ENCODE measurements around the gene SGCG.

Gene SGCG

DNA sequence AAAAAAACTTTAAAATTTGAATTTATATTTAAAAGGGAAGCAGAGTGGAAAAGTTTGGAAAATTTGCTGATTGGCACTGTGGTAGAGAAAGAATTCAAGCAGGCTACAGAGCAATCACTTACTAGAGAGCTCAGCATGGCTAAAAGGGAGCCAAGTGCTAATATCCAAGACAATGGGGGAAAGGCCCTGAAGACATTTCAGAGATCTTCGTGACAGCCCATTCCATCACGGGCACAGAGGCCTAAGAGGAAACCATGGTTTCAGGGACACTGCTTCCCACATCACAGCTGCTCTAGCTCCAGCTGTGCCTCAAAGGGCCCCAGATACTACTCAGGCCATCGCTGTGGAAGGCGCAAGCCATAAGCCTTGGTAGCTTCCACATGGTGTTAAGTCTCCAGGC is 73.7 kb downstream of the SGCG start:
- H3K27ac ChIP-seq, result no peak overlapping the region
- no peak overlapping the region for H3K9ac ChIP-seq (ENCODE audit: insufficient read length)
- DNase-seq (ENCODE audit: low read depth, low spot score), result no peak
- no peaks in the 10 kb centered on the region for H3K36me3 ChIP-seq (ENCODE audit: insufficient read depth, low read length)
- no peak overlapping the region for H3K4me3 ChIP-seq
- TF ChIP-seq EZH2 (IDR thresholded peaks at IDR 0.05) (no peak), FOXP2 (optimal IDR thresholded peaks at IDR 0.05; ENCODE audit: control extremely low read depth, extremely low read length, insufficient read depth) (no peak), POLR2AphosphoS5 (IDR thresholded peaks at IDR 0.05; ENCODE audit: borderline replicate concordance, low read depth, low read length) (no peak)
- H3K9me3 ChIP-seq (ENCODE audit: low read depth, low read length), result no peaks in the 10 kb centered on the region

DNA sequence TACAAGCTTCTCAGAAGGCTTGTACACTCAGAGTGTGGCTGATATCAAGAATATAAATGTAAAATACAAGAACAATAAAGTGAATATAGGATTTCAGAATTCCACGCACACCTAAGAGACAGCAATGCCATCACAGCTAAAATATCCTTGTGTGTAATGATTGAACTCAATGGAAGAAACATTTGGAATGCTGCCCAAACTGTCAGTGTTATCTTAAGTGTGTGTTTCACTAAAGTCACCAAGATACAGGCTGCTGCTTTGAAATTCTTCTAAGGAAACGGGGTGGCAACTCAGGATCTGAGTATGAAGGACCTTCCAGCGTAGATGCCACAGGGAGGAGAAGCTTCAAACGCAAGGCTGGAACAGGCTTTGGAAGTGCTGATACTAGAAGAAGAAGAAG is 86.8 kb downstream of the SGCG start:
- Histone ChIP-seq H3K9me3 (ENCODE audit: low read depth, low read length) (no peaks in the 10 kb centered on the region), H3K27ac (no peak overlapping the region), H3K4me3 (no peak overlapping the region), H3K9ac (ENCODE audit: insufficient read length) (no peak overlapping the region), H3K36me3 (ENCODE audit: insufficient read depth, low read length) (no peaks in the 10 kb centered on the region)
- DNase-seq (ENCODE audit: low read depth, low spot score), result no peak
- TF ChIP-seq FOXP2 (optimal IDR thresholded peaks at IDR 0.05; ENCODE audit: control extremely low read depth, extremely low read length, insufficient read depth) (no peak), EZH2 (IDR thresholded peaks at IDR 0.05) (no peak), POLR2AphosphoS5 (IDR thresholded peaks at IDR 0.05; ENCODE audit: borderline replicate concordance, low read depth, low read length) (no peak)

GRCh38 chr13:23268441-23268840 is 87.7 kb downstream of the SGCG start:
- Histone ChIP-seq H3K27ac (no peak overlapping the region), H3K36me3 (ENCODE audit: insufficient read depth, low read length) (no peaks in the 10 kb centered on the region), H3K9me3 (ENCODE audit: low read depth, low read length) (no peaks in the 10 kb centered on the region), H3K9ac (ENCODE audit: insufficient read length) (no peak overlapping the region), H3K4me3 (no peak overlapping the region)
- no peak for DNase-seq (ENCODE audit: low read depth, low spot score)
- no peak for TF ChIP-seq FOXP2 (optimal IDR thresholded peaks at IDR 0.05; ENCODE audit: control extremely low read depth, extremely low read length, insufficient read depth)
- TF ChIP-seq EZH2 (IDR thresholded peaks at IDR 0.05), result no peak
- no peak for TF ChIP-seq POLR2AphosphoS5 (IDR thresholded peaks at IDR 0.05; ENCODE audit: borderline replicate concordance, low read depth, low read length)

DNA sequence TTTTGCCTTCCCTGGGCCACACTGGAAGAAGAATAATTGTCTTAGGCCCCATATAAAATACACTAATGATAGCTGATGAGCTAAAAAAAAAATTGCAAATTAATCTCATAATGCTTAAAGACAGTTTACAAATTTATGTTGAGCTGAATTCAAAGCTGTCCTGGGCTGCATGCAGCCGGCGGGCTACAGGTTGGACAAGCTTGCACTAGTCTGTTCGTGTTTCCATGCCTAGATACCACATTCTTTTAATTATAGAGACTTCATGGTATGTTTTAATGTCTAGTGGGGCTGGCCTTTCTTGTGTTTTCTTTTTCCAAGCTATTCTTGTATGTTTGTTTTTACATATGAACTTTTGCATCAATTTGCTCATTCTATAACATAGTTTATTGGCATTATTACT is 90.6 kb downstream of the SGCG start:
- Histone ChIP-seq H3K36me3 (ENCODE audit: insufficient read depth, low read length) (no peaks in the 10 kb centered on the region), H3K9ac (ENCODE audit: insufficient read length) (no peak overlapping the region), H3K4me3 (no peak overlapping the region), H3K27ac (no peak overlapping the region), H3K9me3 (ENCODE audit: low read depth, low read length) (no peaks in the 10 kb centered on the region)
- no peak for TF ChIP-seq FOXP2 (optimal IDR thresholded peaks at IDR 0.05; ENCODE audit: control extremely low read depth, extremely low read length, insufficient read depth)
- TF ChIP-seq EZH2 (IDR thresholded peaks at IDR 0.05), result no peak
- no peak for TF ChIP-seq POLR2AphosphoS5 (IDR thresholded peaks at IDR 0.05; ENCODE audit: borderline replicate concordance, low read depth, low read length)
- DNase-seq (ENCODE audit: low read depth, low spot score), result no peak

- no peak overlapping the region for H3K9ac ChIP-seq (ENCODE audit: insufficient read length)
- no peaks in the 10 kb centered on the region for H3K9me3 ChIP-seq (ENCODE audit: low read depth, low read length)
- TF ChIP-seq EZH2 (IDR thresholded peaks at IDR 0.05) (no peak), POLR2AphosphoS5 (IDR thresholded peaks at IDR 0.05; ENCODE audit: borderline replicate concordance, low read depth, low read length) (no peak), FOXP2 (optimal IDR thresholded peaks at IDR 0.05; ENCODE audit: control extremely low read depth, extremely low read length, insufficient read depth) (no peak)
- DNase-seq (ENCODE audit: low read depth, low spot score), result no peak
- no peaks in the 10 kb centered on the region for H3K36me3 ChIP-seq (ENCODE audit: insufficient read depth, low read length)
- no peak overlapping the region for H3K27ac ChIP-seq
- H3K4me3 ChIP-seq, result no peak overlapping the region
These were observed 92.7 kb downstream of the SGCG start for GRCh38 chr13:23273498-23273897.

DNA sequence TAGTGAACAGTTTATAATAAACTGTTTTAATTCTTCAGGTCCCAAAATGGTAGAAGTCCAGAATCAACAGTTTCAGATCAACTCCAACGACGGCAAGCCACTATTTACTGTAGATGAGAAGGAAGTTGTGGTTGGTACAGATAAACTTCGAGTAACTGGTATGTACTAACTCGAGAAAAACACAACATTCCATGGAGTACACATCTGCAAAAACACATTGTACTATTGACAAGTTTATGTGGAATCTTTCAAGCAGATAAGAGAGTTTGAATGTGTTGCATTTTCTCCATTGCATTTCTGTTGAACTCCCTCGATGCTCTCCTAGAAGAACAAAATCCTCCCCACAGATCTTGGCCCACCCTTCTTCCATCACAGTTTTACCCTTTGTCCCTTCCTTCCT is 98.5 kb downstream of the SGCG start:
- DNase-seq (ENCODE audit: low read depth, low spot score), result no peak
- Histone ChIP-seq H3K9me3 (ENCODE audit: low read depth, low read length) (no peaks in the 10 kb centered on the region), H3K4me3 (no peak overlapping the region), H3K36me3 (ENCODE audit: insufficient read depth, low read length) (no peaks in the 10 kb centered on the region), H3K9ac (ENCODE audit: insufficient read length) (no peak overlapping the region), H3K27ac (no peak overlapping the region)
- TF ChIP-seq POLR2AphosphoS5 (IDR thresholded peaks at IDR 0.05; ENCODE audit: borderline replicate concordance, low read depth, low read length) (no peak), FOXP2 (optimal IDR thresholded peaks at IDR 0.05; ENCODE audit: control extremely low read depth, extremely low read length, insufficient read depth) (no peak), EZH2 (IDR thresholded peaks at IDR 0.05) (no peak)

DNA sequence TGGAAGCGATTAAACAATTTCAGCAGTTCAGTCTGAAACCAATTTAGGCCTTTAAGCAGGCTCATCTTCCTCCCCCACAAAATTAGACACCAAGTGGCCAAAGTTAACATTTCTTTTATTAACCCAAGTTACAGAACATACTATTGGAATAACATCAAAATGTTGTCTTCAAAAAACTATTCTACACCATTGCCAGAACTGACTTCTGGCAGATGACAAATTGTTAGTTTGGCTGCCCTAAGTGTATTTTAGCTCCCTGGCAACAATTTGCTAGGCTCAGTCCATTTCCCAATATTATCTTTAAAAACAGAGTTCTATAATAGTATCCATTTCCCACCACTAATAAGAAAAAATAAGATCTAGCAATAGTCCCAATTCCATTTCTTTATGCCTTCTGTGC is 107.8 kb downstream of the SGCG start:
- Histone ChIP-seq H3K9me3 (ENCODE audit: low read depth, low read length) (no peaks in the 10 kb centered on the region), H3K27ac (no peak overlapping the region), H3K36me3 (ENCODE audit: insufficient read depth, low read length) (no peaks in the 10 kb centered on the region), H3K4me3 (no peak overlapping the region), H3K9ac (ENCODE audit: insufficient read length) (no peak overlapping the region)
- no peak for TF ChIP-seq EZH2 (IDR thresholded peaks at IDR 0.05)
- TF ChIP-seq FOXP2 (optimal IDR thresholded peaks at IDR 0.05; ENCODE audit: control extremely low read depth, extremely low read length, insufficient read depth), result no peak
- no peak for TF ChIP-seq POLR2AphosphoS5 (IDR thresholded peaks at IDR 0.05; ENCODE audit: borderline replicate concordance, low read depth, low read length)
- DNase-seq (ENCODE audit: low read depth, low spot score), result no peak

GRCh38 chr13:23288995-23289394 is 108.2 kb downstream of the SGCG start:
- Histone ChIP-seq H3K9ac (ENCODE audit: insufficient read length) (no peak overlapping the region), H3K9me3 (ENCODE audit: low read depth, low read length) (no peaks in the 10 kb centered on the region), H3K4me3 (no peak overlapping the region), H3K36me3 (ENCODE audit: insufficient read depth, low read length) (no peaks in the 10 kb centered on the region), H3K27ac (no peak overlapping the region)
- DNase-seq (ENCODE audit: low read depth, low spot score), result no peak
- TF ChIP-seq FOXP2 (optimal IDR thresholded peaks at IDR 0.05; ENCODE audit: control extremely low read depth, extremely low read length, insufficient read depth) (no peak), POLR2AphosphoS5 (IDR thresholded peaks at IDR 0.05; ENCODE audit: borderline replicate concordance, low read depth, low read length) (no peak), EZH2 (IDR thresholded peaks at IDR 0.05) (no peak)

GRCh38 chr13:23289917-23290357 is 109.2 kb downstream of the SGCG start:
- DNase-seq (ENCODE audit: low read depth, low spot score), result no peak
- no peak overlapping the region for H3K27ac ChIP-seq
- H3K9me3 ChIP-seq (ENCODE audit: low read depth, low read length), result no peaks in the 10 kb centered on the region
- TF ChIP-seq EZH2 (IDR thresholded peaks at IDR 0.05) (no peak), FOXP2 (optimal IDR thresholded peaks at IDR 0.05; ENCODE audit: control extremely low read depth, extremely low read length, insufficient read depth) (no peak), POLR2AphosphoS5 (IDR thresholded peaks at IDR 0.05; ENCODE audit: borderline replicate concordance, low read depth, low read length) (no peak)
- H3K4me3 ChIP-seq, result no peak overlapping the region
- H3K36me3 ChIP-seq (ENCODE audit: insufficient read depth, low read length), result no peaks in the 10 kb centered on the region
- no peak overlapping the region for H3K9ac ChIP-seq (ENCODE audit: insufficient read length)
